Measurements from ENCODE around the gene RPS17. TPM values are rescaled to one million over a fixed set of nuclear protein-coding genes. Genes with fewer than 3 reads are reported as not detected.

The RPS17 gene
- total RNA-seq, 2 experiments from 2014 or later = 1,755 to 1,800 TPM

- no peak for DNase-seq
- ATAC-seq = no peak
- Mint-ChIP-seq H3K27me3 (ENCODE audit: low read depth) (peaks cover 5% of the 10 kb centered on the region), H3K4me1 (ENCODE audit: low read depth) (no peaks in the 10 kb centered on the region), H3K9me3 (ENCODE audit: insufficient read depth) (no peaks in the 10 kb centered on the region), H3K36me3 (ENCODE audit: low read depth) (no peaks in the 10 kb centered on the region), H3K4me3 (no peak overlapping the region), H3K27ac (no peak overlapping the region)
- ChIA-PET POLR2A (no interaction called here), CTCF (no interaction called here)
Measured at GRCh38 chr15:82566690-82567089, 26.4 kb upstream of the RPS17 start.

- CTCF ChIA-PET = interaction anchor here (0.6 to 1.5 kb wide), 3 partner anchors 10 to 252 kb away, joined by 3 to 5 read pairs (median 5); no protein-coding TSS in a partner anchor
Measured at GRCh38 chr15:82558502-82558901, 18.2 kb upstream of the RPS17 start.

GRCh38 chr15:82556315-82557035, 16.2 kb upstream of the RPS17 start:
- Mint-ChIP-seq H3K4me1 (ENCODE audit: low read depth) (no peaks in the 10 kb centered on the region), H3K9me3 (ENCODE audit: insufficient read depth) (no peaks in the 10 kb centered on the region), H3K4me3 (no peak overlapping the region), H3K36me3 (ENCODE audit: low read depth) (no peaks in the 10 kb centered on the region), H3K27me3 (ENCODE audit: low read depth) (peaks cover 5% of the 10 kb centered on the region), H3K27ac (no peak overlapping the region)
- ChIA-PET POLR2A (no interaction called here), CTCF (no interaction called here)
- DNase-seq (no peak), ATAC-seq (no peak)

More at GRCh38 chr15:82558502-82558901, 18.2 kb upstream of the RPS17 start:
- H3K9me3 Mint-ChIP-seq (ENCODE audit: insufficient read depth) = no peaks in the 10 kb centered on the region
- no peak overlapping the region for H3K27ac Mint-ChIP-seq
- no peaks in the 10 kb centered on the region for H3K36me3 Mint-ChIP-seq (ENCODE audit: low read depth)
- POLR2A ChIA-PET = no interaction called here
- DNase-seq (no peak), ATAC-seq (no peak)
- no peak overlapping the region for H3K4me3 Mint-ChIP-seq
- H3K4me1 Mint-ChIP-seq (ENCODE audit: low read depth) = no peaks in the 10 kb centered on the region
- H3K27me3 Mint-ChIP-seq (ENCODE audit: low read depth) = peaks cover 6% of the 10 kb centered on the region

- POLR2A ChIA-PET = no interaction called here
- no peak overlapping the region for H3K4me3 Mint-ChIP-seq
Measured at GRCh38 chr15:82554849-82555248, 14.6 kb upstream of the RPS17 start.

GRCh38 chr15:82554351-82554750, 14.1 kb upstream of the RPS17 start:
- CTCF ChIA-PET = interaction anchor here (0.9 kb wide), 1 partner anchor 24 kb away, joined by 3 read pairs; no protein-coding TSS in a partner anchor
- ATAC-seq (no peak), DNase-seq (no peak)
- Mint-ChIP-seq H3K27ac (no peak overlapping the region), H3K36me3 (ENCODE audit: low read depth) (no peaks in the 10 kb centered on the region), H3K9me3 (ENCODE audit: insufficient read depth) (no peaks in the 10 kb centered on the region), H3K4me3 (no peak overlapping the region), H3K4me1 (ENCODE audit: low read depth) (no peaks in the 10 kb centered on the region), H3K27me3 (ENCODE audit: low read depth) (peaks cover 3% of the 10 kb centered on the region)
- POLR2A ChIA-PET = interaction anchor here (0.7 kb wide), 1 partner anchor 13 kb away, joined by 3 read pairs; no protein-coding TSS in a partner anchor

More at GRCh38 chr15:82554849-82555248, 14.6 kb upstream of the RPS17 start:
- CTCF ChIA-PET = no interaction called here
- no peak for ATAC-seq
- Mint-ChIP-seq H3K27ac (no peak overlapping the region), H3K36me3 (ENCODE audit: low read depth) (no peaks in the 10 kb centered on the region), H3K27me3 (ENCODE audit: low read depth) (peaks cover 3% of the 10 kb centered on the region), H3K4me1 (ENCODE audit: low read depth) (no peaks in the 10 kb centered on the region), H3K9me3 (ENCODE audit: insufficient read depth) (no peaks in the 10 kb centered on the region)
- DNase-seq = no peak

GRCh38 chr15:82553846-82554245, 13.6 kb upstream of the RPS17 start:
- Mint-ChIP-seq H3K27me3 (ENCODE audit: low read depth) (peaks cover 3% of the 10 kb centered on the region), H3K27ac (no peak overlapping the region), H3K36me3 (ENCODE audit: low read depth) (no peaks in the 10 kb centered on the region), H3K9me3 (ENCODE audit: insufficient read depth) (no peaks in the 10 kb centered on the region), H3K4me3 (no peak overlapping the region), H3K4me1 (ENCODE audit: low read depth) (no peaks in the 10 kb centered on the region)
- ChIA-PET POLR2A (interaction anchor here (0.7 kb wide), 1 partner anchor 13 kb away, joined by 3 read pairs; no protein-coding TSS in a partner anchor), CTCF (interaction anchor here (0.9 kb wide), 1 partner anchor 23 kb away, joined by 3 read pairs; no protein-coding TSS in a partner anchor)
- ATAC-seq (no peak), DNase-seq (no peak)

GRCh38 chr15:82552861-82553260, 12.6 kb upstream of the RPS17 start:
- Mint-ChIP-seq H3K27ac (no peak overlapping the region), H3K4me3 (no peak overlapping the region), H3K9me3 (ENCODE audit: insufficient read depth) (no peaks in the 10 kb centered on the region), H3K36me3 (ENCODE audit: low read depth) (no peaks in the 10 kb centered on the region), H3K4me1 (ENCODE audit: low read depth) (no peaks in the 10 kb centered on the region), H3K27me3 (ENCODE audit: low read depth) (peaks cover 2% of the 10 kb centered on the region)
- POLR2A ChIA-PET = no interaction called here
- no peak for ATAC-seq
- no peak for DNase-seq
- CTCF ChIA-PET = no interaction called here

- ATAC-seq = no peak
- H3K27ac Mint-ChIP-seq = no peak overlapping the region
Measured at GRCh38 chr15:82551646-82552247, 11.5 kb upstream of the RPS17 start.

GRCh38 chr15:82549199-82549665, 9.0 kb upstream of the RPS17 start:
- DNase-seq = no peak

More at GRCh38 chr15:82551646-82552247, 11.5 kb upstream of the RPS17 start:
- no peaks in the 10 kb centered on the region for H3K4me1 Mint-ChIP-seq (ENCODE audit: low read depth)
- H3K27me3 Mint-ChIP-seq (ENCODE audit: low read depth) = peaks cover 2% of the 10 kb centered on the region
- no peak for DNase-seq
- no peak overlapping the region for H3K4me3 Mint-ChIP-seq
- ChIA-PET CTCF (no interaction called here), POLR2A (no interaction called here)
- H3K9me3 Mint-ChIP-seq (ENCODE audit: insufficient read depth) = no peaks in the 10 kb centered on the region
- no peaks in the 10 kb centered on the region for H3K36me3 Mint-ChIP-seq (ENCODE audit: low read depth)

GRCh38 chr15:82548700-82549099, 8.4 kb upstream of the RPS17 start:
- Mint-ChIP-seq H3K4me1 (ENCODE audit: low read depth) (no peaks in the 10 kb centered on the region), H3K27me3 (ENCODE audit: low read depth) (peaks cover 2% of the 10 kb centered on the region), H3K27ac (no peak overlapping the region), H3K9me3 (ENCODE audit: insufficient read depth) (no peaks in the 10 kb centered on the region), H3K36me3 (ENCODE audit: low read depth) (no peaks in the 10 kb centered on the region), H3K4me3 (no peak overlapping the region)
- DNase-seq (no peak), ATAC-seq (no peak)
- ChIA-PET CTCF (interaction anchor here (1.0 to 2.1 kb wide), 3 partner anchors 9 to 18 kb away, joined by 5 to 7 read pairs (median 7); partner anchors contain the start of gene RPS17), POLR2A (interaction anchor here (1.2 kb wide), 1 partner anchor 8 kb away, joined by 4 read pairs; the partner anchor contains the start of gene RPS17)

More at GRCh38 chr15:82549199-82549665, 9.0 kb upstream of the RPS17 start:
- Mint-ChIP-seq H3K36me3 (ENCODE audit: low read depth) (no peaks in the 10 kb centered on the region), H3K27ac (no peak overlapping the region), H3K27me3 (ENCODE audit: low read depth) (peaks cover 2% of the 10 kb centered on the region), H3K9me3 (ENCODE audit: insufficient read depth) (no peaks in the 10 kb centered on the region), H3K4me1 (ENCODE audit: low read depth) (no peaks in the 10 kb centered on the region), H3K4me3 (no peak overlapping the region)
- CTCF ChIA-PET = interaction anchor here (1.0 to 2.1 kb wide), 3 partner anchors 9 to 18 kb away, joined by 5 to 7 read pairs (median 7); partner anchors contain the start of gene RPS17
- no peak for ATAC-seq
- POLR2A ChIA-PET = interaction anchor here (1.2 kb wide), 1 partner anchor 9 kb away, joined by 4 read pairs; the partner anchor contains the start of gene RPS17

GRCh38 chr15:82545478-82545877, 5.2 kb upstream of the RPS17 start:
- no peaks in the 10 kb centered on the region for H3K9me3 Mint-ChIP-seq (ENCODE audit: insufficient read depth)
- POLR2A ChIA-PET = no interaction called here
- no peak for ATAC-seq
- no peak for DNase-seq
- H3K27ac Mint-ChIP-seq = no peak overlapping the region
- H3K27me3 Mint-ChIP-seq (ENCODE audit: low read depth) = no peaks in the 10 kb centered on the region
- H3K4me1 Mint-ChIP-seq (ENCODE audit: low read depth) = peaks cover 15% of the 10 kb centered on the region
- CTCF ChIA-PET = no interaction called here
- H3K36me3 Mint-ChIP-seq (ENCODE audit: low read depth) = peaks cover 9% of the 10 kb centered on the region
- H3K4me3 Mint-ChIP-seq = no peak overlapping the region

GRCh38 chr15:82545002-82545401, 4.7 kb upstream of the RPS17 start:
- Mint-ChIP-seq H3K27ac (no peak overlapping the region), H3K27me3 (ENCODE audit: low read depth) (no peaks in the 10 kb centered on the region), H3K9me3 (ENCODE audit: insufficient read depth) (no peaks in the 10 kb centered on the region), H3K4me3 (no peak overlapping the region), H3K4me1 (ENCODE audit: low read depth) (peaks cover 15% of the 10 kb centered on the region), H3K36me3 (ENCODE audit: low read depth) (peaks cover 9% of the 10 kb centered on the region)
- POLR2A ChIA-PET = no interaction called here
- CTCF ChIA-PET = interaction anchor here (6.1 kb wide), 1 partner anchor 14 kb away, joined by 57 read pairs; no protein-coding TSS in a partner anchor
- ATAC-seq (no peak), DNase-seq (no peak)
